ENCODE data around the gene STXBP6.

Gene STXBP6

DNA sequence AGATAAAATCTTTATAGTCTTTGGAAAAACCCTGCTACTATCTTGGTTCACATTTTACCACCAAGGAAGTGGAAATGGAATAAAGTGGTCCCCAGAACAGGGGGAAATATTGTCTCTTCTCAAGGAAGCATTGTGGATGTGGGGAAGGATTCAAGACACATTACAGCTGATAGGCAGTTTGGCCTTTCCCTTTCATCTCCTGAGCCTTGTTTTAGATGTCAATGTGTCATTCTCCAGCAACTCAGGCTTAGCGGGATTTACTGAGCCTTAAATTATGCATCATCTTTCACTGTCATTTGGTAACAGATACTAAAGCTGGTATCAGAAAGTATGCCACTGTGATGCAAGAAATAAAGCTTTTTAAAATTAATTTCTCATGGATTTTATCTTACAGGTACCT, 136.2 kb downstream of the STXBP6 start:
- no peak for DNase-seq (ENCODE audit: low read depth)
- H3K4me3 ChIP-seq (ENCODE audit: control insufficient read depth, low read depth, low read length), result no peak overlapping the region
- no peak for TF ChIP-seq CTCF (IDR thresholded peaks at IDR 0.05; ENCODE audit: control insufficient read depth, insufficient read depth, low read depth, low read length, missing control alignments)

DNA sequence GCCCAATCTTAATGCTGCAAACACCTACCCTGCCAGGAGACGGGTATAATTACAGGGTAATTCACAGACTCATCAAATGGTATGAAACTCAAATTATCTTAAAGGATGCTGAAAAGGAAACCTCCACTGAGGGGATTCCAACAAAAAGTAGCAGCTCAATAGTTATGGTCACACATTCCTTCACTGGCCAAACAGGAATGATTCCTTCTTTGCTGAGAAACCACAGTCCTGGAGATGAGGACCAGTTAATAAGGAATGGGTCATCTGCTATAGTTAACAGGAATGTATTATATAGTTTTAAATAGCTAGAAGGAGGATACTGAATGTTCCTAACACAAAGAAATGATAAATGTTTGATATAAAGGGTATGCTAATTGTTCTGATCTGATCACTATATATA, 136.9 kb downstream of the STXBP6 start:
- no peak overlapping the region for H3K4me3 ChIP-seq (ENCODE audit: control insufficient read depth, low read depth, low read length)
- TF ChIP-seq CTCF (IDR thresholded peaks at IDR 0.05; ENCODE audit: control insufficient read depth, insufficient read depth, low read depth, low read length, missing control alignments), result no peak
- no peak for DNase-seq (ENCODE audit: low read depth)

- DNase-seq (ENCODE audit: low read depth), result peak; percentile 82
- TF ChIP-seq CTCF (IDR thresholded peaks at IDR 0.05; ENCODE audit: control insufficient read depth, insufficient read depth, low read depth, low read length, missing control alignments), result no peak
- H3K4me3 ChIP-seq (ENCODE audit: control insufficient read depth, low read depth, low read length), result no peak overlapping the region
Measured at GRCh38 chr14:24911324-24912109, 138.4 kb downstream of the STXBP6 start.

GRCh38 chr14:24910408-24910986, 139.4 kb downstream of the STXBP6 start:
- no peak for DNase-seq (ENCODE audit: low read depth)
- no peak overlapping the region for H3K4me3 ChIP-seq (ENCODE audit: control insufficient read depth, low read depth, low read length)
- TF ChIP-seq CTCF (IDR thresholded peaks at IDR 0.05; ENCODE audit: control insufficient read depth, insufficient read depth, low read depth, low read length, missing control alignments), result no peak

DNA sequence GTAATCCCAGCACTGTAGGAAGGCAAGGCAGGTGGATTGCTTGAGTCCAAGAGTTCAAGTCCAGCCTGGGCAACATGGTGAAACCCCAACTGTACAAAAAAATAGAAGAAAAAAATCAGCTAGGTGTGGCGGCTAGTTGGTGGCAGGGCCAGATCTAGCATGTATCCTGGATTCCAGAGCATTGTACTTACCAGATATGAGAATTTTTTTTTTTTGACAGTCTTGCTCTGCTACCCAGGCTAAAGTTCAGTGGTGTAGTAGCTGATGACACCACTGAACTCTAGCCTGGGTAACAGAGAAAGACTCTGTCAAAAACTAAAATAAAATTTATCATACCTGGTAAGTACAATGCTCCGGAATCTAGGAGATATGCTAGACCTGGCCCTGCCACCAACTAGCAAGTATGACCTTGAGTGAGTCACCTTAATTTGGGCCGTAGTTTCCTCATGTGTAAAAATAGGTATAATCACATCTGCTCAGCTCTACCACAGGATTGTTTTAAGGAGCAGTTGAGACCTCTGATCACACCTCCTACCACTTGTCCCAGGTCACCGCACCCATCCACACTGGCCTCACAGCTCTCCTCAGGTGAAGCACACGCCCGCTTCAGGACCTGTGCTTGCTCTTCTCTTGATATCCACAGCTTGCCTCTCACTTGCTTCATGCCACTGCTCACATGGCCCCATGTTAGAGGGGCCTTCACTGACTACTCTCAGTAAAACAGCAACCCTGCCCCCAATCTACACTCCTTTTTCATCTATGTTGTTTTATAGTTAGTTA, 140.2 kb downstream of the STXBP6 start:
- no peak overlapping the region for H3K4me3 ChIP-seq (ENCODE audit: control insufficient read depth, low read depth, low read length)
- no peak for TF ChIP-seq CTCF (IDR thresholded peaks at IDR 0.05; ENCODE audit: control insufficient read depth, insufficient read depth, low read depth, low read length, missing control alignments)
- DNase-seq (ENCODE audit: low read depth), result no peak

DNA sequence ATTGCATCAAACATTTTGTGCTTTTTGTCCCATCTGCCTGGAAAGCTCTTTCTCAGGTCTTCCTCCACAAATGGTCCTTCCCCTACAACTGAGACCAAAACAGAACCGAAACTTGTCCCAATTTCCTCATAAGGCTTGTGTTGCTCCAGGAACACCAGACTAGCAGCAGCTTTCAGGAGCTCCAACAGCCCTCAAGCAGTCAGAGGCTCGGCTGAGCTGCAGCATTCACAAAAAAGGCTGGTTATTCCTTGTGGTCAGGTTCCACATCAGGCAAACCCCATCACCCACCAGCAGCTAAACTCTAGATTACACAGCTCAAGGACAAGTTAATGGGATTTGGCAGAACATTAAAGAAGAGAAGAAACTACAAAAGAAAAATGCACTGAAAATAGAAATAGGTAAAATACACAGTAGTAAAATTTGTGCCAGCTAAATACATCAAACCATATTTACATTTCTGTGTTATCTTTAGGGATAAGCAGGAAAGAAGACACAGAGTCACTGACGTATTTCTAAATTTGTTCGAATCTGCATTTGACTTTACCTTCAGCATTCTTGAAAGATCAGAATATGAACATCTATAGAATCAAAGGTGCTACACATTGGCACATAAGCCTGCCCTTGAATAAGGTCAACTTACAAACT, 141.2 kb downstream of the STXBP6 start:
- no peak for TF ChIP-seq CTCF (IDR thresholded peaks at IDR 0.05; ENCODE audit: control insufficient read depth, insufficient read depth, low read depth, low read length, missing control alignments)
- no peak for DNase-seq (ENCODE audit: low read depth)
- no peak overlapping the region for H3K4me3 ChIP-seq (ENCODE audit: control insufficient read depth, low read depth, low read length)
